Astrocyte (in vitro differentiated cells and primary cell): ENCODE data around the gene SLC44A1. TPM values are rescaled to one million over a fixed set of nuclear protein-coding genes. Genes with fewer than 3 reads are reported as not detected.

Source experiments
- DNase-seq: peaks from one replicate; pipeline ENCODE4 v3.0.0-alpha.2; 2010; ENCODE audit warnings: low read depth
- FAIRE-seq: peaks from 2 replicates; lab custom pipeline; 2011; peaks lifted over from hg19 to GRCh38; lab: Jason Lieb, UNC
- H2AFZ ChIP-seq: 2 replicates; pipeline ENCODE4 v1.6.0; 2012; ENCODE audit warnings: low read depth, low read length, inconsistent platforms
- H3K27ac ChIP-seq: 2 replicates; pipeline ENCODE4 v1.5.1; 2011; ENCODE audit warnings: low read depth, low read length, inconsistent platforms
- H3K27me3 ChIP-seq: 2 replicates; pipeline ENCODE4 v1.6.0; 2011; ENCODE audit warnings: low read length, inconsistent platforms; ENCODE audit not compliant: insufficient read depth
- H3K36me3 ChIP-seq: 2 replicates; pipeline ENCODE4 v1.5.1; 2011; ENCODE audit warnings: low read length, inconsistent platforms; ENCODE audit not compliant: insufficient read depth
- H3K4me1 ChIP-seq: 2 replicates; pipeline ENCODE4 v1.5.1; 2011; ENCODE audit warnings: low read length, inconsistent platforms; ENCODE audit not compliant: insufficient read depth
- H3K4me2 ChIP-seq: 2 replicates; pipeline ENCODE4 v1.6.0; 2012; ENCODE audit warnings: low read length, inconsistent platforms
- H3K4me3 ChIP-seq: 2 replicates; pipeline ENCODE4 v1.5.1; 2011; ENCODE audit warnings: low read depth, mild to moderate bottlenecking, low read length, inconsistent platforms; ENCODE audit not compliant: insufficient read depth
- H3K79me2 ChIP-seq: 2 replicates; pipeline ENCODE4 v1.6.0; 2012; ENCODE audit warnings: mild to moderate bottlenecking, low read length, inconsistent platforms; ENCODE audit not compliant: insufficient read depth
- H3K9ac ChIP-seq: 2 replicates; pipeline ENCODE4 v1.6.0; 2012; ENCODE audit warnings: mild to moderate bottlenecking, low read length, inconsistent platforms
- H3K9me3 ChIP-seq: 2 replicates; pipeline ENCODE4 v1.5.1; 2012; ENCODE audit warnings: low read depth, mild to moderate bottlenecking, low read length, inconsistent platforms; ENCODE audit not compliant: insufficient read depth
- H4K20me1 ChIP-seq: 2 replicates; pipeline ENCODE4 v1.6.0; 2012; ENCODE audit warnings: low read length, inconsistent platforms; ENCODE audit not compliant: insufficient read depth
- H3K27ac Mint-ChIP-seq: one replicate; pipeline ENCODE4 v1.8.0; 2021; ENCODE audit warnings: mild to moderate bottlenecking, mixed read lengths; ENCODE audit not compliant: unreplicated experiment
- H3K27me3 Mint-ChIP-seq: one replicate; pipeline ENCODE4 v1.8.0; 2021; ENCODE audit warnings: low read depth, mixed read lengths; ENCODE audit not compliant: unreplicated experiment
- H3K36me3 Mint-ChIP-seq: one replicate; pipeline ENCODE4 v1.8.0; 2021; ENCODE audit warnings: low read depth, mixed read lengths; ENCODE audit not compliant: unreplicated experiment
- H3K4me1 Mint-ChIP-seq: one replicate; pipeline ENCODE4 v1.8.0; 2021; ENCODE audit warnings: low read depth, mixed read lengths; ENCODE audit not compliant: unreplicated experiment
- H3K4me3 Mint-ChIP-seq: one replicate; pipeline ENCODE4 v1.8.0; 2021; ENCODE audit warnings: mild to moderate bottlenecking, moderate library complexity, mixed read lengths; ENCODE audit not compliant: unreplicated experiment
- H3K9me3 Mint-ChIP-seq: one replicate; pipeline ENCODE4 v1.8.0; 2021; ENCODE audit warnings: mild to moderate bottlenecking, mixed read lengths; ENCODE audit not compliant: unreplicated experiment
- EZH2 ChIP-seq: IDR thresholded peaks from 2 replicates; pipeline ENCODE4 v1.6.1; 2012; ENCODE audit warnings: mild to moderate bottlenecking, low read length, inconsistent platforms; ENCODE audit not compliant: insufficient read depth
- total RNA-seq: library from RNA; stranded (reverse); gene quantifications from 2 replicates; pipeline ENCODE4 v1.2.1, GENCODE V29; 2021
- TF ChIP-seq, protein P1 (sequence below): IDR thresholded peaks from 2 replicates; pipeline ENCODE4 v1.5.1; 2011; ENCODE audit warnings: low read depth, mild to moderate bottlenecking, inconsistent platforms, low read length, moderate library complexity; ENCODE audit not compliant: insufficient read depth

Gene SLC44A1
- total RNA-seq, 1 donor from 2014 or later = 43.8 TPM

DNA sequence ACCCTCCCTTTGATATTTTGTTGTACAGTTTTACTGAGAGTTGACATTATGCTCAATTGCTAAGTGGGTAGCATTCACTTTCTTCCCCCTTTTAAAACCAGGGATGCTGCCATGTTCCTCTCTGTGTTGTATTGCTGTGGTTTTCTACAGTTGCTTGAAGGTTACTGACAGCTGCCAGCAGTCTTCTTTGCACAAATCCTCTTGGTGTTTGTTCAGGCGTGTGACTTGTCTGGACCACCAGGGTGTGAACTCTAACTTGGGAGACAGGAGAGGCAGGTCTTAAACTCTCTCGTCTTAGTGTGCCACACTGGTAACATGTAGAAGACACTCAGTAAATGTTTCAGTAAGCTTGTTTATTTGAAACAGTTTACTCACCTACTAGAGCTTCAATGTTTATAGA, 25.1 kb downstream of the SLC44A1 start:
- H3K27ac ChIP-seq = no peak overlapping the region
- H3K36me3 Mint-ChIP-seq = peaks cover 4% of the 10 kb centered on the region
- H3K27me3 ChIP-seq = no peaks in the 10 kb centered on the region
- H4K20me1 ChIP-seq = no peaks in the 10 kb centered on the region
- H3K36me3 ChIP-seq = no peaks in the 10 kb centered on the region
- H3K4me2 ChIP-seq = no peak overlapping the region
- no peaks in the 10 kb centered on the region for H3K27me3 Mint-ChIP-seq
- H3K79me2 ChIP-seq = no peaks in the 10 kb centered on the region
- no peak for FAIRE-seq
- no peaks in the 10 kb centered on the region for H3K4me1 ChIP-seq
- no peak for DNase-seq
- no peak overlapping the region for H3K4me3 ChIP-seq
- peaks cover 23% of the 10 kb centered on the region for H3K4me1 Mint-ChIP-seq
- no peaks in the 10 kb centered on the region for H3K9me3 ChIP-seq
- no peak overlapping the region for H3K9ac ChIP-seq
- no peak overlapping the region for H3K27ac Mint-ChIP-seq
- H3K9me3 Mint-ChIP-seq = no peaks in the 10 kb centered on the region
- TF ChIP-seq, protein P1, sequence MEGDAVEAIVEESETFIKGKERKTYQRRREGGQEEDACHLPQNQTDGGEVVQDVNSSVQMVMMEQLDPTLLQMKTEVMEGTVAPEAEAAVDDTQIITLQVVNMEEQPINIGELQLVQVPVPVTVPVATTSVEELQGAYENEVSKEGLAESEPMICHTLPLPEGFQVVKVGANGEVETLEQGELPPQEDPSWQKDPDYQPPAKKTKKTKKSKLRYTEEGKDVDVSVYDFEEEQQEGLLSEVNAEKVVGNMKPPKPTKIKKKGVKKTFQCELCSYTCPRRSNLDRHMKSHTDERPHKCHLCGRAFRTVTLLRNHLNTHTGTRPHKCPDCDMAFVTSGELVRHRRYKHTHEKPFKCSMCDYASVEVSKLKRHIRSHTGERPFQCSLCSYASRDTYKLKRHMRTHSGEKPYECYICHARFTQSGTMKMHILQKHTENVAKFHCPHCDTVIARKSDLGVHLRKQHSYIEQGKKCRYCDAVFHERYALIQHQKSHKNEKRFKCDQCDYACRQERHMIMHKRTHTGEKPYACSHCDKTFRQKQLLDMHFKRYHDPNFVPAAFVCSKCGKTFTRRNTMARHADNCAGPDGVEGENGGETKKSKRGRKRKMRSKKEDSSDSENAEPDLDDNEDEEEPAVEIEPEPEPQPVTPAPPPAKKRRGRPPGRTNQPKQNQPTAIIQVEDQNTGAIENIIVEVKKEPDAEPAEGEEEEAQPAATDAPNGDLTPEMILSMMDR = no peak
- no peak for TF ChIP-seq EZH2
- H2AFZ ChIP-seq = no peak overlapping the region
- no peak overlapping the region for H3K4me3 Mint-ChIP-seq

DNA sequence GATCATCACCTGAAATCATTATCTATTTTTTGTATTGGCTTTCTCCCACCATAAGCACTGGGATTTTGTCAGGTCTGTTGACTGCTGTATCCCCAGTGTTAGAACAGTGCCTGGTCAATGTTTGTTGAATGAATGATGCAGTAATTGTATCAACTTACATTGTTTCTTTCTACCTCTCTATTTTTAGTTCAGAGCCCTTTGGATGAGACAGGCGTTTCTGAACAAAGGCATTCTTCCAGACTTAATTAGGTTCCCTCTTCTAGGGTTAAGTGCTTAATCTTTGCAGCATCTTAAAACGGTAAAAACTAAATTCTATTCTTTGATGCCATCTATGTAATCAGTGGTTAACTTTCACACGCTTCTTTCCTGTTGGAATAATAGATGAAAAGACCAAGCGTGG, 26.3 kb downstream of the SLC44A1 start:
- H3K4me2 ChIP-seq = no peak overlapping the region
- TF ChIP-seq, protein P1 = no peak
- TF ChIP-seq EZH2 = no peak
- no peaks in the 10 kb centered on the region for H3K27me3 ChIP-seq
- H3K79me2 ChIP-seq = no peaks in the 10 kb centered on the region
- H2AFZ ChIP-seq = no peak overlapping the region
- H3K9me3 ChIP-seq = no peaks in the 10 kb centered on the region
- no peak overlapping the region for H3K4me3 ChIP-seq
- Mint-ChIP-seq H3K27me3 (no peaks in the 10 kb centered on the region), H3K4me1 (peaks cover 22% of the 10 kb centered on the region), H3K27ac (peak overlapping the region; percentile 8), H3K9me3 (no peaks in the 10 kb centered on the region), H3K36me3 (no peaks in the 10 kb centered on the region), H3K4me3 (no peak overlapping the region)
- no peak overlapping the region for H3K27ac ChIP-seq
- FAIRE-seq (no peak), DNase-seq (no peak)
- no peak overlapping the region for H3K9ac ChIP-seq
- no peaks in the 10 kb centered on the region for H4K20me1 ChIP-seq
- H3K4me1 ChIP-seq = no peaks in the 10 kb centered on the region
- H3K36me3 ChIP-seq = no peaks in the 10 kb centered on the region

DNA sequence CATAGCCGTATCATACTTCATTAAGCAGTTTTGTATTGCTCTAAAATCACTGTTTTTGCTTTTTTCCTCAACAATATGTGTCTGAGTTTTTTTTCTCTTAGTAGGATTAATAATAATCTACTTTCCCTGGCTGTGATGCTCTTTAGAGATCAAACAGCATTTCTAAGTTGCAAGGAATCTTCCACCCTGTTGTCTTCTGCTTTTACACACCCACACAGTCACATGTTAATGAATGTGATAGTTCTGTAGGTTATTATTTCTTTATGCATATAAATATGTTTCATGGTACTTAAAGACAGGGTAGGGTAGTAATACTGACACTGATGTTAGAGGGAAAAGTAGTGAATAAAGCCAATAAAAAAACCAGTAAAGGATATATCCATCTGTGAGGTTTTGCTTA, 29.3 kb downstream of the SLC44A1 start:
- no peaks in the 10 kb centered on the region for H3K9me3 ChIP-seq
- Mint-ChIP-seq H3K9me3 (no peaks in the 10 kb centered on the region), H3K4me3 (no peak overlapping the region), H3K27me3 (no peaks in the 10 kb centered on the region), H3K27ac (no peak overlapping the region), H3K4me1 (peaks cover 22% of the 10 kb centered on the region), H3K36me3 (no peaks in the 10 kb centered on the region)
- DNase-seq (no peak), FAIRE-seq (no peak)
- H3K4me1 ChIP-seq = no peaks in the 10 kb centered on the region
- H4K20me1 ChIP-seq = no peaks in the 10 kb centered on the region
- H3K9ac ChIP-seq = no peak overlapping the region
- TF ChIP-seq, protein P1 = no peak
- TF ChIP-seq EZH2 = no peak
- H3K27me3 ChIP-seq = no peaks in the 10 kb centered on the region
- no peak overlapping the region for H3K4me2 ChIP-seq
- H3K27ac ChIP-seq = no peak overlapping the region
- H3K79me2 ChIP-seq = no peaks in the 10 kb centered on the region
- no peak overlapping the region for H3K4me3 ChIP-seq
- H3K36me3 ChIP-seq = no peaks in the 10 kb centered on the region
- no peak overlapping the region for H2AFZ ChIP-seq
